Endothelial cell of umbilical vein (primary cell): ENCODE measurements around the gene TAF10. TPM values are rescaled to one million over a fixed set of nuclear protein-coding genes. Genes with fewer than 3 reads are reported as not detected.

Source experiments
- BruUV-seq: library from RNA; stranded (reverse); fragments of 400-500 nt; replicated peaks from 2 replicates; lab custom pipeline; 2021; lab: Mats Ljungman, UMichigan
- CTCF ChIA-PET: fragments of 300-600, 350-600 bp; sonication (Branson Sonifier 250); formaldehyde crosslinking; loops from one replicate; lab custom pipeline; 2021; ENCODE audit warnings: antibody characterized with exemption, inconsistent platforms; lab: Charles Lee
- POLR2A ChIA-PET: fragments of 300-600, 350-600 bp; sonication (Branson Sonifier 250); formaldehyde crosslinking; loops from one replicate; lab custom pipeline; 2021; ENCODE audit warnings: antibody characterized with exemption, inconsistent platforms; lab: Charles Lee
- DNase-seq: peaks from one replicate; pipeline ENCODE4 v3.0.0-alpha.2; 2011; ENCODE audit warnings: low read depth, low spot score
- FAIRE-seq: peaks from 2 replicates; lab custom pipeline; 2011; peaks lifted over from hg19 to GRCh38; lab: Jason Lieb, UNC
- H2AFZ ChIP-seq: 2 replicates; pipeline ENCODE4 v1.6.0; 2012; ENCODE audit warnings: low read depth, low read length, control low read depth, inconsistent platforms
- H3K27ac ChIP-seq: 2 replicates; pipeline ENCODE4 v1.5.1; 2011; ENCODE audit warnings: low read depth, mild to moderate bottlenecking, control low read depth, low read length, moderate library complexity; ENCODE audit not compliant: insufficient read depth
- H3K27me3 ChIP-seq, 2 experiments: 2 replicates each; pipeline versions ENCODE4 v1.6.0 to v1.6.1; 2011; ENCODE audit warnings: low read length in 2 of 2, mixed read lengths in 1 of 2; ENCODE audit not compliant: control insufficient read depth in 2 of 2, insufficient read depth in 2 of 2
- H3K36me3 ChIP-seq, 2 experiments: 2 replicates in 1 of 2; 3 replicates in 1 of 2; pipeline ENCODE4 v1.5.1; 2011; ENCODE audit warnings: low read length in 2 of 2, mild to moderate bottlenecking in 1 of 2, moderate library complexity in 1 of 2; ENCODE audit not compliant: control insufficient read depth in 2 of 2, insufficient read depth in 2 of 2; ENCODE audit errors: extremely low read depth in 1 of 2
- H3K4me1 ChIP-seq: 3 replicates; pipeline ENCODE4 v1.5.1; 2011; ENCODE audit warnings: mild to moderate bottlenecking, low read length; ENCODE audit not compliant: control insufficient read depth, insufficient read depth; ENCODE audit errors: extremely low read depth
- H3K4me2 ChIP-seq: 2 replicates; pipeline ENCODE4 v1.6.1; 2011; ENCODE audit warnings: low read length, control low read depth, mixed read lengths; ENCODE audit not compliant: insufficient read depth
- H3K4me3 ChIP-seq, 3 experiments: fragments of 200-600 bp in 1 of 3; sonication (generic), shearing (Covaris generic) in 1 of 3; replicated peaks in 1 of 3; 2 replicates each; pipeline ENCODE4 v1.5.1; 2011 to 2016; ENCODE audit warnings: control low read depth in 3 of 3, low read length in 3 of 3, mild to moderate bottlenecking in 2 of 3, inconsistent platforms in 1 of 3, low read depth in 1 of 3, moderate library complexity in 1 of 3; ENCODE audit not compliant: insufficient read depth in 1 of 3
- H3K79me2 ChIP-seq: 2 replicates; pipeline ENCODE4 v1.6.0; 2012; ENCODE audit warnings: low read length, inconsistent platforms; ENCODE audit not compliant: control insufficient read depth, insufficient read depth
- H3K9ac ChIP-seq: replicated peaks from 2 replicates; pipeline ENCODE3; 2011; ENCODE audit warnings: low read length, control low read depth; ENCODE audit not compliant: insufficient read depth; ENCODE audit errors: extremely low read depth
- H3K9me1 ChIP-seq: replicated peaks from 3 replicates; pipeline ENCODE4 v1.6.0; 2011; ENCODE audit warnings: mild to moderate bottlenecking, low read length; ENCODE audit not compliant: control insufficient read depth, insufficient read depth; ENCODE audit errors: extremely low read depth
- H3K9me3 ChIP-seq: replicated peaks from 2 replicates; pipeline ENCODE4 v1.5.1; 2012; ENCODE audit warnings: low read length, inconsistent platforms; ENCODE audit not compliant: control insufficient read depth, insufficient read depth
- H4K20me1 ChIP-seq: replicated peaks from 2 replicates; pipeline ENCODE3; 2011; ENCODE audit warnings: mild to moderate bottlenecking, low read length; ENCODE audit not compliant: control insufficient read depth, insufficient read depth; ENCODE audit errors: extremely low read depth
- CTCF ChIP-seq, 2 donors: IDR thresholded peaks; 1 replicate in 1 of 2; 2 replicates in 1 of 2; pipeline ENCODE4 v1.5.1; 2011; ENCODE audit warnings: low read length in 2 of 2, mild to moderate bottlenecking in 2 of 2, moderate library complexity in 2 of 2, control low read depth in 1 of 2, inconsistent platforms in 1 of 2, low read depth in 1 of 2; ENCODE audit not compliant: insufficient read depth in 1 of 2; ENCODE audit errors: extremely low read depth in 1 of 2
- EZH2 ChIP-seq: IDR thresholded peaks from 2 replicates; pipeline ENCODE4 v1.6.1; 2012; ENCODE audit warnings: borderline replicate concordance, low read depth, mild to moderate bottlenecking, moderate library complexity, low read length, inconsistent platforms; ENCODE audit not compliant: severe bottlenecking
- FOS ChIP-seq: IDR thresholded peaks from 2 replicates; pipeline ENCODE4 v1.6.1; 2011; ENCODE audit warnings: mild to moderate bottlenecking, low read length, moderate library complexity, borderline replicate concordance; ENCODE audit not compliant: insufficient read depth
- GATA2 ChIP-seq: IDR thresholded peaks from 2 replicates; pipeline ENCODE4 v1.7.0; 2011; ENCODE audit warnings: low read depth, mild to moderate bottlenecking, moderate library complexity, mixed read lengths, low read length; ENCODE audit not compliant: insufficient read length, insufficient read depth
- JUN ChIP-seq: IDR thresholded peaks from 2 replicates; pipeline ENCODE4 v1.6.1; 2011; ENCODE audit warnings: borderline replicate concordance, low read depth; ENCODE audit not compliant: insufficient read length, insufficient read depth
- MYC ChIP-seq: IDR thresholded peaks from one replicate; pipeline ENCODE4 v1.6.1; 2011; ENCODE audit warnings: mild to moderate bottlenecking, low read depth, low read length
- POLR2A ChIP-seq: IDR thresholded peaks from 2 replicates; pipeline ENCODE4 v1.6.1; 2012; ENCODE audit warnings: low read depth, mild to moderate bottlenecking, control low read depth, low read length
- POLR2AphosphoS5 ChIP-seq: IDR thresholded peaks from 2 replicates; pipeline ENCODE4 v1.6.1; 2012; ENCODE audit warnings: low read depth, mild to moderate bottlenecking, control low read depth, low read length, moderate library complexity; ENCODE audit not compliant: insufficient read depth
- dilution Hi-C: fragments of 300-500 bp; cut with MboI; formaldehyde crosslinking; loops from one replicate; pipeline ENCODE4 v1.15.0; 2019; ENCODE audit warnings: low sequenced_read_pairs; ENCODE audit not compliant: extremely low pct_ligation_motif_present
- intact Hi-C: fragments of 100-400 bp; cut with micrococcal nuclease; formaldehyde crosslinking; loops from one replicate; pipeline ENCODE4 v1.10.0; 2022
- polyA plus RNA-seq, 4 experiments: library from polyadenylated mRNA; depleted of rRNA in 3 of 4; stranded (reverse) in 3 of 4; unstranded in 1 of 4; fragments of >200 nt; gene quantifications; 2 replicates each; pipeline versions ENCODE4 v1.2.1 to v1.2.3, GENCODE V29; 2011 to 2012; ENCODE audit warnings: missing spikeins in 1 of 4
- total RNA-seq: library from RNA; stranded (reverse); gene quantifications from 2 replicates; pipeline ENCODE4 v1.2.3, GENCODE V29; 2021
- TF ChIP-seq, protein P1 (sequence below): IDR thresholded peaks from 2 replicates; pipeline ENCODE4 v1.6.1; 2011; ENCODE audit not compliant: insufficient read depth, insufficient read length

The TAF10 gene
- total and polyA plus RNA-seq, 2 donors (not counting 3 experiments of a cell fraction or from before 2014, with no cell fraction given), result 86.2 to 149 TPM

GRCh38 chr11:6638429-6638828, 26.4 kb upstream of the TAF10 start:
- Histone ChIP-seq H3K4me3 (no peak overlapping the region), H3K4me2 (no peak overlapping the region), H3K9me3 (no peaks in the 10 kb centered on the region), H3K9ac (no peak overlapping the region), H3K79me2 (peaks cover 2% of the 10 kb centered on the region), H3K9me1 (no peaks in the 10 kb centered on the region), H4K20me1 (no peaks in the 10 kb centered on the region), H2AFZ (no peak overlapping the region), H3K27ac (no peak overlapping the region), H3K36me3 (peaks cover 0 to 22% of the 10 kb centered on the region in 2 experiments), H3K4me1 (peaks cover 50% of the 10 kb centered on the region), H3K27me3 (no peaks in the 10 kb centered on the region)
- ChIA-PET POLR2A (no interaction called here), CTCF (interaction anchor here (0.6 to 2.7 kb wide), 13 partner anchors 9 to 199 kb away, joined by 3 to 15 read pairs (median 4); partner anchors contain the start of genes MRPL17, TAF10 and TPP1)
- TF ChIP-seq GATA2, result no peak
- TF ChIP-seq FOS, result no peak
- TF ChIP-seq POLR2AphosphoS5, result no peak
- no peak for TF ChIP-seq JUN
- TF ChIP-seq, protein P1, sequence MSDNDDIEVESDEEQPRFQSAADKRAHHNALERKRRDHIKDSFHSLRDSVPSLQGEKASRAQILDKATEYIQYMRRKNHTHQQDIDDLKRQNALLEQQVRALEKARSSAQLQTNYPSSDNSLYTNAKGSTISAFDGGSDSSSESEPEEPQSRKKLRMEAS, result no peak
- no peak for TF ChIP-seq EZH2
- no peak for TF ChIP-seq POLR2A
- TF ChIP-seq CTCF (IDR thresholded peaks at IDR 0.05; ENCODE audit: extremely low read depth in 1 of 2, insufficient read depth in 1 of 2, low read depth in 1 of 2, low read length in 2 of 2), result no peak
- TF ChIP-seq MYC, result no peak
- DNase-seq (no peak), FAIRE-seq (no peak)
- dilution Hi-C loops (no loop called here), intact Hi-C loops (no loop called here)
- no TSS peak for BruUV-seq
